ENCODE measurements around the gene ZACN. TPM values are rescaled to one million over a fixed set of nuclear protein-coding genes. Genes with fewer than 3 reads are reported as not detected.
"Not testable (repeated sequence)": the region's sequence is repeated elsewhere in the genome, so short reads cannot be mapped to it uniquely, and the experiment has no call there.

ZACN gene
- polyA plus RNA-seq, 1 donor, result 10.4 TPM

- no peak for DNase-seq
Measured at GRCh38 chr17:76054112-76054476, 24.9 kb upstream of the ZACN start.

GRCh38 chr17:76056882-76057281 is 22.1 kb upstream of the ZACN start:
- DNase-seq, result no peak

- not testable (repeated sequence) for DNase-seq
Measured at GRCh38 chr17:76058264-76058663, 20.7 kb upstream of the ZACN start.

GRCh38 chr17:76063875-76064546 is 15.0 kb upstream of the ZACN start:
- no peak for DNase-seq

GRCh38 chr17:76065775-76066174 is 13.2 kb upstream of the ZACN start:
- DNase-seq, result no peak

GRCh38 chr17:76071531-76072147 is 7.3 kb upstream of the ZACN start:
- DNase-seq, result no peak

GRCh38 chr17:76072148-76072858 is 6.7 kb upstream of the ZACN start, which contains the start of gene SRP68:
SRP68 (minus strand) TSS chr17:76072517; CDS start chr17:76072491, 26 bp downstream.
- peak; percentile 92 for DNase-seq

GRCh38 chr17:76074390-76075363 is 4.3 kb upstream of the ZACN start, which contains the start of gene GALR2:
GALR2 (plus strand) TSS chr17:76074781; CDS start chr17:76074884, 103 bp downstream.
- no peak for DNase-seq

GRCh38 chr17:76075364-76076145 is 3.4 kb upstream of the ZACN start:
- DNase-seq, result no peak

GRCh38 chr17:76076146-76076764 is 2.7 kb upstream of the ZACN start:
- no peak for DNase-seq

- DNase-seq, result no peak
Measured at GRCh38 chr17:76076765-76077583, 2.0 kb upstream of the ZACN start.

GRCh38 chr17:76077584-76078110 is 1.3 kb upstream of the ZACN start:
- DNase-seq, result no peak

- not testable (repeated sequence) for DNase-seq
Measured at GRCh38 chr17:76078370-76078769, 612 bp upstream of the ZACN start.

- no peak for DNase-seq
Measured at GRCh38 chr17:76079535-76079955, 563 bp downstream of the ZACN start.

GRCh38 chr17:76079956-76080767 is 1.2 kb downstream of the ZACN start:
- DNase-seq, result no peak

- no peak for DNase-seq
Measured at GRCh38 chr17:76080768-76081287, 1.8 kb downstream of the ZACN start.

GRCh38 chr17:76081295-76082210 is 2.6 kb downstream of the ZACN start:
- no peak for DNase-seq

Measured in hindlimb muscle (tissue), 1 donor.